ENCODE results near the gene MEP1A. TPM values are rescaled to one million over a fixed set of nuclear protein-coding genes. Genes with fewer than 3 reads are reported as not detected.
A peak's percentile ranks its signal among the peaks of the same experiment; 100 is the strongest.
"Not testable (repeated sequence)": the region's sequence is repeated elsewhere in the genome, so short reads cannot be mapped to it uniquely, and the experiment has no call there.

MEP1A gene
- total RNA-seq, 1 donor from 2014 or later, result 2.6 TPM

- not testable (repeated sequence) for H3K4me3 Mint-ChIP-seq (ENCODE audit: low read depth); H3K27ac Mint-ChIP-seq; H3K36me3 Mint-ChIP-seq (ENCODE audit: insufficient read depth); H3K9me3 Mint-ChIP-seq (ENCODE audit: low read depth); H3K4me1 Mint-ChIP-seq (ENCODE audit: low read depth)
- TF ChIP-seq, protein P1, sequence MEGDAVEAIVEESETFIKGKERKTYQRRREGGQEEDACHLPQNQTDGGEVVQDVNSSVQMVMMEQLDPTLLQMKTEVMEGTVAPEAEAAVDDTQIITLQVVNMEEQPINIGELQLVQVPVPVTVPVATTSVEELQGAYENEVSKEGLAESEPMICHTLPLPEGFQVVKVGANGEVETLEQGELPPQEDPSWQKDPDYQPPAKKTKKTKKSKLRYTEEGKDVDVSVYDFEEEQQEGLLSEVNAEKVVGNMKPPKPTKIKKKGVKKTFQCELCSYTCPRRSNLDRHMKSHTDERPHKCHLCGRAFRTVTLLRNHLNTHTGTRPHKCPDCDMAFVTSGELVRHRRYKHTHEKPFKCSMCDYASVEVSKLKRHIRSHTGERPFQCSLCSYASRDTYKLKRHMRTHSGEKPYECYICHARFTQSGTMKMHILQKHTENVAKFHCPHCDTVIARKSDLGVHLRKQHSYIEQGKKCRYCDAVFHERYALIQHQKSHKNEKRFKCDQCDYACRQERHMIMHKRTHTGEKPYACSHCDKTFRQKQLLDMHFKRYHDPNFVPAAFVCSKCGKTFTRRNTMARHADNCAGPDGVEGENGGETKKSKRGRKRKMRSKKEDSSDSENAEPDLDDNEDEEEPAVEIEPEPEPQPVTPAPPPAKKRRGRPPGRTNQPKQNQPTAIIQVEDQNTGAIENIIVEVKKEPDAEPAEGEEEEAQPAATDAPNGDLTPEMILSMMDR (IDR thresholded peaks at IDR 0.05; ENCODE audit: unreplicated experiment), result peak; percentile 74
- H3K27me3 Mint-ChIP-seq, result peaks cover 11% of the 10 kb centered on the region
- peak; percentile 25 for DNase-seq (ENCODE audit: low spot score, unreplicated experiment)
Observed at GRCh38 chr6:46855966-46856365, 62.8 kb downstream of the MEP1A start.

DNA sequence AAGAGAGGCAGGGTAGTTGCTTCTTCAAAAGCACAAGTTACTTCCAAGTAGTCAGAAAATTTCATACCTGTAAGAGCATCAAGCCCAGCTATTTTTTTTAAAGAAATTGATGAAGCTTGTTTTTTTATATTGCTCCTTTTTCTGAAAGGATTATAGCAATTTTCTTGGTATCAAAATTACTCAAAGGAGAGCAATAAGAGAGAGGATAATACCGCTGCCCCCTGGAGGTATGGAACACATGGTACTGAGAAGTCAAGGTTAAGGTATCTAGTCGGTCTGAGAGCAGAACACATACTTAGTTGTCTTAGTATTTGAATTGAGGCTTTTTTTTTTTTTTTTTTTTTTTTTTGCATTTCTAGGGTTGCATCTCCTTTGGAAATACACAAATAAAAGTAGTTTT, 69.2 kb downstream of the MEP1A start:
- no peak for DNase-seq (ENCODE audit: low spot score, unreplicated experiment)
- Mint-ChIP-seq H3K4me3 (ENCODE audit: low read depth) (no peak overlapping the region), H3K4me1 (ENCODE audit: low read depth) (no peaks in the 10 kb centered on the region), H3K36me3 (ENCODE audit: insufficient read depth) (no peaks in the 10 kb centered on the region), H3K9me3 (ENCODE audit: low read depth) (no peaks in the 10 kb centered on the region), H3K27ac (no peak overlapping the region), H3K27me3 (peaks cover 6% of the 10 kb centered on the region)
- TF ChIP-seq, protein P1 (IDR thresholded peaks at IDR 0.05; ENCODE audit: unreplicated experiment), result peak; percentile 19

DNA sequence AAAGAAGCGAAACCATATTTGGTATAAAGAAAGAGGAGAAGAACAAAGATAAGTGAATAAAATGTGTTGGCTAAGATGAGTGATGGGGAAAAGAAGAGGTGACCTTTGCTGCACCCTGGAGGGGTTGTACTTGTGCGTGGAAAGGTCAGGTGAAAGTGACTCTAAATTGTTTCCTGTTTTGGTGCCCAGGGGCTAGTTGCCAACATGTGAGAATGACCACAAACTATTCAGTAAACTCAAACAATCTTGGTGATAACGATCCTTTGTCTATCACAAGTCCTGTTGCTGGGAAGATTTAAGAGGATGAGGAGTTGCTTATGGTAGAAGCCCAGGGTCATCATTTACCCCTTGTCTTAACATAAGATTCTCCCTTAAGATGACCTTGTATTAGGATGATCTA, 70.6 kb downstream of the MEP1A start:
- H3K9me3 Mint-ChIP-seq (ENCODE audit: low read depth), result no peaks in the 10 kb centered on the region

DNA sequence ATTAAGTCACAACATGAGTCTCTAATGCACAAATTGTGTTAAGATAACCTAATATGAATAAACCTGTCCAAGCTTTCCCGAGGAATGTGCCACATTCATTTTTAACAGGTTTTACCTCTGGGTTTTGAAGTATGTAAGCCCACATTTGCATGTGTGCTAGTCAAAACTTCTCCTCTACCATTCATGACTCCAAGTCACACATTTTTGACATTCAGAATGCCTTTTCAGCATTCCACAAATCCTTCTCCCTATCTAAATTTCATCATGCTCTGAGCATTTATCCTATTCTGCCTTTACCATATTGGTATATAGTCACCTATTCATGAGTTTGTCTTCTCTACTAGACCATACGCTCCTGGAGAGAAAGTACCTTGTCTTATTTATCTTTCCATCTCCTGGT, 72.0 kb downstream of the MEP1A start:
- Mint-ChIP-seq H3K4me3 (ENCODE audit: low read depth) (no peak overlapping the region), H3K27me3 (peaks cover 6% of the 10 kb centered on the region), H3K36me3 (ENCODE audit: insufficient read depth) (no peaks in the 10 kb centered on the region), H3K27ac (no peak overlapping the region), H3K4me1 (ENCODE audit: low read depth) (no peaks in the 10 kb centered on the region), H3K9me3 (ENCODE audit: low read depth) (no peaks in the 10 kb centered on the region)
- TF ChIP-seq, protein P1 (IDR thresholded peaks at IDR 0.05; ENCODE audit: unreplicated experiment), result no peak
- DNase-seq (ENCODE audit: low spot score, unreplicated experiment), result no peak

More for the DNA sequence above, 70.6 kb downstream of the MEP1A start:
- no peaks in the 10 kb centered on the region for H3K36me3 Mint-ChIP-seq (ENCODE audit: insufficient read depth)
- TF ChIP-seq, protein P1 (IDR thresholded peaks at IDR 0.05; ENCODE audit: unreplicated experiment), result no peak
- H3K4me3 Mint-ChIP-seq (ENCODE audit: low read depth), result no peak overlapping the region
- no peaks in the 10 kb centered on the region for H3K4me1 Mint-ChIP-seq (ENCODE audit: low read depth)
- DNase-seq (ENCODE audit: low spot score, unreplicated experiment), result no peak
- H3K27ac Mint-ChIP-seq, result no peak overlapping the region
- H3K27me3 Mint-ChIP-seq, result peaks cover 6% of the 10 kb centered on the region

GRCh38 chr6:46867411-46867810, 74.2 kb downstream of the MEP1A start:
- Mint-ChIP-seq H3K9me3 (ENCODE audit: low read depth) (no peaks in the 10 kb centered on the region), H3K36me3 (ENCODE audit: insufficient read depth) (no peaks in the 10 kb centered on the region), H3K27ac (no peak overlapping the region), H3K27me3 (peaks cover 9% of the 10 kb centered on the region), H3K4me1 (ENCODE audit: low read depth) (no peaks in the 10 kb centered on the region), H3K4me3 (ENCODE audit: low read depth) (no peak overlapping the region)
- DNase-seq (ENCODE audit: low spot score, unreplicated experiment), result no peak
- TF ChIP-seq, protein P1 (IDR thresholded peaks at IDR 0.05; ENCODE audit: unreplicated experiment), result no peak

Data from progenitor cell of endocrine pancreas (in vitro differentiated cells).